HepG2 (cell line): ENCODE data around the gene CAMK1D. TPM values are rescaled to one million over a fixed set of nuclear protein-coding genes. Genes with fewer than 3 reads are reported as not detected.

Experiments
- ATAC-seq: fragments of 200-7000 bp; cut with Tn5 transposase; 3 replicates; pipeline ENCODE4 v1.9.1; 2020; ENCODE audit warnings: mild to moderate bottlenecking, moderate library complexity
- BruUV-seq: library from RNA; stranded (reverse); fragments of 400-500 nt; replicated peaks from 2 replicates; lab custom pipeline; 2021; lab: Mats Ljungman, UMichigan
- CTCF ChIA-PET: fragments of 300-600 bp; formaldehyde crosslinking; extraction: SDS; loops from one replicate; lab custom pipeline; 2021; ENCODE audit warnings: low total read pairs, inconsistent platforms, low intra/inter-chr PET ratio; lab: Yijun Ruan, JAX
- POLR2A ChIA-PET: fragments of 350-600 bp; sonication (Branson Sonifier 250); formaldehyde crosslinking; loops from one replicate; lab custom pipeline; 2020; ENCODE audit warnings: antibody characterized with exemption, inconsistent platforms; lab: Yijun Ruan, JAX
- DNase-seq: peaks from one replicate; pipeline ENCODE4 v3.0.0-alpha.2; 2015; ENCODE audit warnings: low spot score
- FAIRE-seq: peaks from 3 replicates; lab custom pipeline; 2011; peaks lifted over from hg19 to GRCh38; lab: Jason Lieb, UNC
- H2AFZ ChIP-seq: one replicate; pipeline ENCODE4 v1.6.1; 2011; ENCODE audit warnings: low read length, inconsistent platforms
- H3K27ac ChIP-seq: fragments of 300-600 bp; 3 replicates; pipeline ENCODE4 v1.8.0; 2011; ENCODE audit warnings: mixed run types, mild to moderate bottlenecking, mixed read lengths, low read length, inconsistent platforms; ENCODE audit not compliant: insufficient read depth; ENCODE audit errors: extremely low read length
- H3K27me3 ChIP-seq, 2 experiments: fragments of 200-600 bp in 1 of 2; 2 replicates in 1 of 2; 3 replicates in 1 of 2; pipeline versions ENCODE4 v1.6.0 to v1.8.0; 2011; ENCODE audit warnings: low read length in 2 of 2, mild to moderate bottlenecking in 2 of 2, moderate library complexity in 2 of 2, inconsistent platforms in 1 of 2; ENCODE audit not compliant: insufficient read depth in 2 of 2, control insufficient read depth in 1 of 2
- H3K36me3 ChIP-seq, 2 experiments: fragments of 200-600 bp in 1 of 2; replicated peaks in 1 of 2; 2 replicates in 1 of 2; 3 replicates in 1 of 2; pipeline versions ENCODE4 v1.5.1 to v1.8.0; 2011; ENCODE audit warnings: low read length in 2 of 2, inconsistent platforms in 1 of 2; ENCODE audit not compliant: insufficient read depth in 2 of 2, control insufficient read depth in 1 of 2
- H3K4me1 ChIP-seq: 2 replicates; pipeline ENCODE4 v1.5.1; 2012; ENCODE audit warnings: low read length, inconsistent platforms; ENCODE audit not compliant: insufficient read depth
- H3K4me2 ChIP-seq: 2 replicates; pipeline ENCODE4 v1.6.0; 2011; ENCODE audit warnings: low read depth, low read length, inconsistent platforms
- H3K4me3 ChIP-seq, 3 experiments: fragments of 200-600 bp in 1 of 3; sonication (generic), shearing (Covaris generic) in 1 of 3; replicated peaks in 1 of 3; 2 replicates each; pipeline ENCODE4 v1.5.1; 2011 to 2016; ENCODE audit warnings: low read length in 3 of 3, inconsistent platforms in 2 of 3, low read depth in 2 of 3, mild to moderate bottlenecking in 2 of 3, control low read depth in 1 of 3, mixed read lengths in 1 of 3; ENCODE audit not compliant: insufficient read depth in 1 of 3
- H3K79me2 ChIP-seq: one replicate; pipeline ENCODE4 v1.6.1; 2011; ENCODE audit warnings: low read length, inconsistent platforms; ENCODE audit not compliant: insufficient read depth
- H3K9ac ChIP-seq: 2 replicates; pipeline ENCODE4 v1.6.0; 2011; ENCODE audit warnings: mild to moderate bottlenecking, low read depth, low read length, inconsistent platforms; ENCODE audit not compliant: insufficient read depth
- H3K9me3 ChIP-seq: 2 replicates; pipeline ENCODE4 v1.5.1; 2012; ENCODE audit warnings: mild to moderate bottlenecking, low read length
- H4K20me1 ChIP-seq: 2 replicates; pipeline ENCODE4 v1.6.0; 2011; ENCODE audit warnings: inconsistent platforms, mild to moderate bottlenecking, low read length, moderate library complexity; ENCODE audit not compliant: insufficient read depth
- MED1 ChIP-seq: sonication (generic); formaldehyde crosslinking; IDR thresholded peaks from 2 replicates; pipeline ENCODE4 v1.4.0; 2020; ENCODE audit warnings: missing genetic modification reagents
- MIER2 ChIP-seq: IDR thresholded peaks from 2 replicates; pipeline ENCODE4 v1.6.1; 2016; ENCODE audit warnings: missing biosample characterization, missing genetic modification reagents
- SRSF1 ChIP-seq: fragments of 200-400 bp; formaldehyde crosslinking; optimal IDR thresholded peaks from 2 replicates; pipeline ENCODE3; 2017; ENCODE audit warnings: mild to moderate bottlenecking, low read depth, low read length, moderate library complexity
- U2AF2 ChIP-seq: fragments of 200-400 bp; formaldehyde crosslinking; IDR thresholded peaks from 2 replicates; pipeline ENCODE4 v1.6.1; 2017; ENCODE audit warnings: low read depth, mild to moderate bottlenecking, low read length
- ZMYM2 ChIP-seq: sonication (generic); formaldehyde crosslinking; IDR thresholded peaks from 2 replicates; pipeline ENCODE4 v1.8.0; 2022; ENCODE audit warnings: mild to moderate bottlenecking, missing genetic modification reagents
- ZNF431 ChIP-seq: sonication (generic); formaldehyde crosslinking; IDR thresholded peaks from 2 replicates; pipeline ENCODE4 v1.9.0; 2022; ENCODE audit warnings: missing genetic modification reagents, low read depth, mild to moderate bottlenecking, borderline replicate concordance
- ZNF878 ChIP-seq: sonication (generic); formaldehyde crosslinking; IDR thresholded peaks from 2 replicates; pipeline ENCODE4 v1.8.1; 2023; ENCODE audit warnings: mild to moderate bottlenecking, missing genetic modification reagents, moderate library complexity
- whole genome bisulfite sequencing: methylation state at CpG from one replicate; pipeline ENCODE4 v1.1.6; 2017; ENCODE audit warnings: low lambda C conversion rate; 5-methylcytosine and 5-hydroxymethylcytosine counted together
- in situ Hi-C: cut with HindIII; loops from 2 replicates; pipeline ENCODE4 v1.10.0; 2017; ENCODE audit warnings: low pct_unique_long_range_greater_than_20kb; ENCODE audit not compliant: extremely low pct_ligation_motif_present
- intact Hi-C: fragments of 100-400 bp; cut with micrococcal nuclease; formaldehyde crosslinking; loops from one replicate; pipeline ENCODE4 v1.10.0; 2022; ENCODE audit not compliant: unreplicated experiment
- polyA plus RNA-seq, 8 experiments: library from polyadenylated mRNA; depleted of rRNA in 3 of 8; stranded (reverse) in 7 of 8; unstranded in 1 of 8; fragments of >200 nt; fragmentation: Illumina TruSeq in 4 of 8; extraction: Trizol in 4 of 8; gene quantifications; 2 replicates each; pipeline versions ENCODE4 v1.2.1 to v1.2.3, GENCODE V29; 2011 to 2016; ENCODE audit warnings: low read depth in 4 of 8, missing spikeins in 1 of 8, mixed read lengths in 1 of 8; ENCODE audit not compliant: insufficient read depth in 1 of 8
- total RNA-seq, 5 experiments: library from RNA; depleted of rRNA; stranded (reverse); fragments of >200 nt; fragmentation: Illumina TruSeq; extraction: Trizol; gene quantifications; 2 replicates each; pipeline ENCODE4 v1.2.3, GENCODE V29; 2016; ENCODE audit warnings: low read depth in 1 of 5
- TF ChIP-seq, protein P1 (sequence below): sonication (generic); formaldehyde crosslinking; IDR thresholded peaks from 2 replicates; pipeline ENCODE4 v1.4.0; 2020; ENCODE audit warnings: mild to moderate bottlenecking, missing genetic modification reagents

CAMK1D gene
- total and polyA plus RNA-seq, 2 of the 13 experiments (the other 11 are each of a cell fraction or from before 2014, with no cell fraction given): under 0.01 TPM; not detected in 1

DNA sequence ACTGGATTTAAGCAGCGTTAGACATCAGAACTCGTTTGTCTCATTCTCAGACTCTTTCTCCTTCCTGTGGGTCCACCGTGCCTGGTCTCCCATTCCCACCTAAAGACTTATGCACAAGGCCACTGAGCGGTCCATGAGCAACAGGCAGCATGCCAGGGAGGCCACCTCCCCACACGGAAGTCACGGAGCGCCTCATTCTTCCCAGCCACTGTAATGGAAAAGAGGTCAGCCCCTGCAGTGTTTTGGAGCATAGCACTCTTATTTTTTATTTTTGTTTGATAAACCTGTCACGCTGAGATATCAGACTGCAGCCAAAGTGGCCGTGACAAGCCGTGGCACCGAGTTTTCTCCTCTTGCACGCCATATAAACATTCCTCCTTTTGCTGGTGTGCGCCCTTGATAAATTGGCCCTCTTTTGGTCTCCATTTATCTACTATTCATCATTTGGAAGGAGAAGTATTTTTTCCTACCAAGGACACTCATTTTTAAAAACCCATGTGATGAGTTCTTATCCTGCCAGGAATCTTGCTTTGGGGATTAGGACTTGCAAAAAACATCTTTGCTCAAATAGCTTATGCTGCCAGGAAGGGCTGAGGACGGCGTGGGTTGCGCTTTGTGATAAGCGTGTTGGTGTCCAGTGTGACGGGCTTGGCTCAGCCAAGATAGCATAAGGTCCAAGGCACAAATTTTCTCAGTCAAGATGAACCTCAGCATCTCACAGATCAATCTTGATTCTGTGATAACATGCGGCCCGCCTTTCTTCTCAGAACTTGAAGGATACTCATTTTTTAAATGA, 446.2 kb downstream of the CAMK1D start:
- no peak overlapping the region for H3K4me3 ChIP-seq
- POLR2A ChIA-PET: no interaction called here
- H3K79me2 ChIP-seq: no peaks in the 10 kb centered on the region
- ATAC-seq: no peak
- TF ChIP-seq U2AF2 (no peak), MIER2 (CRISPR knock-in tag) (no peak), MED1 (CRISPR knock-in tag) (no peak), ZNF878 (CRISPR knock-in tag) (no peak), SRSF1 (no peak), ZMYM2 (CRISPR knock-in tag) (no peak), ZNF431 (CRISPR knock-in tag) (no peak)
- TF ChIP-seq, protein P1, sequence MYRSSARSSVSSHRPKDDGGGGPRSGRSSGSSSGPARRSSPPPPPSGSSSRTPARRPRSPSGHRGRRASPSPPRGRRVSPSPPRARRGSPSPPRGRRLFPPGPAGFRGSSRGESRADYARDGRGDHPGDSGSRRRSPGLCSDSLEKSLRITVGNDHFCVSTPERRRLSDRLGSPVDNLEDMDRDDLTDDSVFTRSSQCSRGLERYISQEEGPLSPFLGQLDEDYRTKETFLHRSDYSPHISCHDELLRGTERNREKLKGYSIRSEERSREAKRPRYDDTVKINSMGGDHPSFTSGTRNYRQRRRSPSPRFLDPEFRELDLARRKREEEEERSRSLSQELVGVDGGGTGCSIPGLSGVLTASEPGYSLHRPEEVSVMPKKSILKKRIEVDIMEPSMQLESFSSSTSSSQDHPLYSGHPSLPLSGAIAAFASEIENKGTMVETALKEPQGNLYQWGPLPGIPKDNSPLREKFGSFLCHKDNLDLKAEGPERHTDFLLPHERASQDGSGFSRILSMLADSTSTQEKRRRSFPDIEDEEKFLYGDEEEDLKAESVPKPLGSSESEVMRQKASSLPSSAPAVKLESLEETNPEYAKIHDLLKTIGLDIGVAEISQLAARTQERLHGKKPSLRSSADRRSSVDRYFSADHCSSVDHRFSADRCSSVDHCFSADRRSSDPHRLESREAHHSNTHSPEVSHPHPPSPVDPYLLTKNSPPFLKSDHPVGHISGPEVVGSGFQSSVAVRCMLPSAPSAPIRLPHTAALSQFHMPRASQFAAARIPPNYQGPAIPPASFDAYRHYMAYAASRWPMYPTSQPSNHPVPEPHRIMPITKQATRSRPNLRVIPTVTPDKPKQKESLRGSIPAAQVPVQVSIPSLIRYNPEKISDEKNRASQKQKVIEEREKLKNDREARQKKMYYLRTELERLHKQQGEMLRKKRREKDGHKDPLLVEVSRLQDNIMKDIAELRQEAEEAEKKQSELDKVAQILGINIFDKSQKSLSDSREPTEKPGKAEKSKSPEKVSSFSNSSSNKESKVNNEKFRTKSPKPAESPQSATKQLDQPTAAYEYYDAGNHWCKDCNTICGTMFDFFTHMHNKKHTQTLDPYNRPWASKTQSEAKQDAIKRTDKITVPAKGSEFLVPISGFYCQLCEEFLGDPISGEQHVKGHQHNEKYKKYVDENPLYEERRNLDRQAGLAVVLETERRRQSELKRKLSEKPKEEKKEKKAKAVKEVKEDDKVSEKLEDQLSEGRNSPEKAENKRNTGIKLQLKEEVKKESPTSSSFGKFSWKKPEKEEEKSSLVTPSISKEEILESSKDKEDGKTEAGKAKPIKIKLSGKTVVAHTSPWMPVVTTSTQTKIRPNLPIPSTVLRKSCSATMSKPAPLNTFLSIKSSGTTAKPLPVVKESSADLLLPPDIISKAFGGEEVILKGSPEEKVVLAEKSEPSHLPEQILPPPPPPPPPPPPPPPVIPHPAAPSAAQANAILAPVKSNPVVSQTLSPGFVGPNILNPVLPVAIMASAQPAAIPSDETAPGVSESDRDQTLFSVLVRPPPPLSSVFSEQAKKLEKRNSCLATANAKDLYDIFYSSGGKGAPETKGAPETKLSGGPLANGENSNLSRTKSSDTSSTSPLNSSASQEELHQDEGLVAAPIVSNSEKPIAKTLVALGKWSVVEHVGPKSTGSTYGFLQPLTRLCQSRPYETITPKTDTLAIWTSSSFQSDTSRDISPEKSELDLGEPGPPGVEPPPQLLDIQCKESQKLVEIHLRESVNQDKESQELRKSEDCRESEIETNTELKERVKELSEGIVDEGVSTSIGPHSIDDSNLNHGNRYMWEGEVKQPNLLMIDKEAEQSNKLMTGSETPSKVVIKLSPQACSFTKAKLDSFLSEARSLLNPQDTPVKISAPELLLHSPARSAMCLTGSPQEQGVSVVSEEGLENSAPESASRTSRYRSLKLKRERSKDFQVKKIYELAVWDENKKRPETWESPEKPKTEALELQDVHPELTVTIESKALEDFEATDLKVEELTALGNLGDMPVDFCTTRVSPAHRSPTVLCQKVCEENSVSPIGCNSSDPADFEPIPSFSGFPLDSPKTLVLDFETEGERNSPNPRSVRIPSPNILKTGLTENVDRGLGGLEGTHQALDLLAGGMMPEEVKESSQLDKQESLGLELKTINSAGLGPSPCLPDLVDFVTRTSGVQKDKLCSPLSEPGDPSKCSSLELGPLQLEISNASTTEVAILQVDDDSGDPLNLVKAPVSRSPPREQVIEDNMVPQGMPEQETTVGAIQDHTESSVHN: no peak
- CTCF ChIA-PET: no interaction called here
- peaks cover 0 to 6% of the 10 kb centered on the region in 2 experiments; a peak in 1 of 5 replicates for H3K27me3 ChIP-seq
- H2AFZ ChIP-seq: no peak overlapping the region
- peaks cover 4% of the 10 kb centered on the region; the same call in 1 of the 2 replicates for H3K9me3 ChIP-seq
- peaks cover 14% of the 10 kb centered on the region for H3K4me1 ChIP-seq
- FAIRE-seq: no peak
- in situ Hi-C loops (no loop called here), intact Hi-C loops (no loop called here)
- no TSS peak for BruUV-seq
- H3K27ac ChIP-seq: no peak overlapping the region
- no peak for DNase-seq
- 49% methylated on average over 18 of the region's 20 CpGs for WGBS
- H3K4me2 ChIP-seq: no peak overlapping the region
- H3K9ac ChIP-seq: no peak overlapping the region
- no peaks in the 10 kb centered on the region for H4K20me1 ChIP-seq
- no peaks in the 10 kb centered on the region for H3K36me3 ChIP-seq
